Islet precursor cell (in vitro differentiated cells): Measurements from ENCODE around the gene TXNDC12.

Source experiments
- DNase-seq: peaks from one replicate; pipeline ENCODE4 v3.0.0-alpha.2; 2018

Gene TXNDC12

GRCh38 chr1:51990478-51990965 lies 64.5 kb downstream of the TXNDC12 start, which contains the start of gene RAB3B:
Gene RAB3B (minus strand): TSS chr1:51990700. CDS start chr1:51977117, 13,583 bp downstream.
- peak; percentile 95 for DNase-seq

GRCh38 chr1:51989582-51990477 lies 65.2 kb downstream of the TXNDC12 start:
- no peak for DNase-seq

GRCh38 chr1:51988254-51988653 lies 66.7 kb downstream of the TXNDC12 start:
- no peak for DNase-seq

- no peak for DNase-seq
These were observed 68.3 kb downstream of the TXNDC12 start for GRCh38 chr1:51986718-51987117.

DNA sequence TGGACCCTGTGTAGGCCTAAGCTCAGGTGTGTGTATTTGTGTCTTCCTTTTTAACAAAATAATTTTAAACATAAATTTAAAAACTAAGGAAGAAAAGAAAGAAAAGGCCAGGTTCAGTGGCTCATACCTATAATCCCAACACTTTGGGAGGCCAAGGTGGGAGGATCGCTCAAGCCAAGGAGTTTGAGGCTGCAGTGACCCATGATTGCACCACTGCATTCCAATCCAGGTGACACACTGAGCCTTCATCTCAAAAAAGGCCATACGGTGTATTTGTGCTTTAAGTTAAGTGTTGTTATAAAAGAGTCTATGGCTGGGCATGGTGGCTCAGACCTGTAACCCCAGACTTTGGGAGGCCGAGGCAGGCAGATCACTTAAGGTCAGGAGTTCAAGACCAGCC lies 72.8 kb downstream of the TXNDC12 start:
- DNase-seq, result no peak

DNA sequence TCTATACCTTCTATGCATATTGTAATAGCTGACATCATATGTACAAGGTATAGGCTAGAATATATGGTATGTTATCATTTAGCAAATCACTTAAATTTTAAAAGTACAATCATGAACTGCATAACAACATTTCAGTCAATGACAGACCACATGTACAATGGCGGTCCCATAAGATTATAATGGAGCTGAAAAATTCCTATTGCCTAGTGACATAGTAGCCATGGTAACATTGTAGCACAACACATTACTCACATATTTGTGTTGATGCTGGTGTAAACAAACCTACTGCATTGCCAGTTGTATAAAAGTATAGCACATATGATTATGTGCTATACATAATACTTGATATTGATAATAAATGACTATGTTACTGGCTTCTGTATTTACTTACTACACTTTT lies 73.4 kb downstream of the TXNDC12 start:
- DNase-seq, result no peak

GRCh38 chr1:51978099-51978498 lies 76.9 kb downstream of the TXNDC12 start:
- no peak for DNase-seq

GRCh38 chr1:51976846-51977602 lies 78.0 kb downstream of the TXNDC12 start:
- DNase-seq, result no peak

- DNase-seq, result no peak
These were observed 81.2 kb downstream of the TXNDC12 start for GRCh38 chr1:51973587-51974474.
